Natural killer cell treated with Interleukin-12 subunit alpha and Interleukin-12 subunit beta and Interleukin-15 and Interleukin-18, amount 100 ng/mL, for 72 hours (primary cell): Measurements from ENCODE around the gene DDIT4. TPM values are rescaled to one million over a fixed set of nuclear protein-coding genes. Genes with fewer than 3 reads are reported as not detected.

Experiments used
- ATAC-seq, 2 donors: fragments of 150-1000 bp; cut with Tn5 transposase in 1 of 2; sonication (Bioruptor Pico), chemical (Tn5 transposase) in 1 of 2; 2 replicates each; pipeline ENCODE4 v1.10.0; 2021
- DNase-seq: peaks from one replicate; pipeline ENCODE4 v3.0.0; 2022; ENCODE audit warnings: low spot score
- H3K27ac Mint-ChIP-seq, 2 donors: 1 replicate in 1 of 2; 2 replicates in 1 of 2; pipeline ENCODE4 v1.8.0; 2022; ENCODE audit warnings: mixed read lengths in 2 of 2, mild to moderate bottlenecking in 1 of 2, moderate library complexity in 1 of 2
- H3K27me3 Mint-ChIP-seq, 2 donors: 1 replicate in 1 of 2; 2 replicates in 1 of 2; pipeline ENCODE4 v1.8.0; 2022; ENCODE audit warnings: mixed read lengths in 2 of 2
- H3K36me3 Mint-ChIP-seq: one replicate; pipeline ENCODE4 v1.8.0; 2022; ENCODE audit warnings: mixed read lengths
- H3K4me1 Mint-ChIP-seq, 2 donors: 1 replicate in 1 of 2; 2 replicates in 1 of 2; pipeline ENCODE4 v1.8.0; 2022; ENCODE audit warnings: low read depth in 2 of 2, mixed read lengths in 2 of 2, mild to moderate bottlenecking in 1 of 2
- H3K4me3 Mint-ChIP-seq: one replicate; pipeline ENCODE4 v1.8.0; 2022; ENCODE audit warnings: mixed read lengths
- H3K9me3 Mint-ChIP-seq: 2 replicates; pipeline ENCODE4 v1.8.0; 2022; ENCODE audit warnings: mixed read lengths
- total RNA-seq, 2 donors: library from RNA; stranded (reverse); gene quantifications; one replicate each; pipeline ENCODE4 v1.2.3, GENCODE V29; 2022

DDIT4 gene
- total RNA-seq, 2 donors from 2014 or later, result 189 to 207 TPM

DNA sequence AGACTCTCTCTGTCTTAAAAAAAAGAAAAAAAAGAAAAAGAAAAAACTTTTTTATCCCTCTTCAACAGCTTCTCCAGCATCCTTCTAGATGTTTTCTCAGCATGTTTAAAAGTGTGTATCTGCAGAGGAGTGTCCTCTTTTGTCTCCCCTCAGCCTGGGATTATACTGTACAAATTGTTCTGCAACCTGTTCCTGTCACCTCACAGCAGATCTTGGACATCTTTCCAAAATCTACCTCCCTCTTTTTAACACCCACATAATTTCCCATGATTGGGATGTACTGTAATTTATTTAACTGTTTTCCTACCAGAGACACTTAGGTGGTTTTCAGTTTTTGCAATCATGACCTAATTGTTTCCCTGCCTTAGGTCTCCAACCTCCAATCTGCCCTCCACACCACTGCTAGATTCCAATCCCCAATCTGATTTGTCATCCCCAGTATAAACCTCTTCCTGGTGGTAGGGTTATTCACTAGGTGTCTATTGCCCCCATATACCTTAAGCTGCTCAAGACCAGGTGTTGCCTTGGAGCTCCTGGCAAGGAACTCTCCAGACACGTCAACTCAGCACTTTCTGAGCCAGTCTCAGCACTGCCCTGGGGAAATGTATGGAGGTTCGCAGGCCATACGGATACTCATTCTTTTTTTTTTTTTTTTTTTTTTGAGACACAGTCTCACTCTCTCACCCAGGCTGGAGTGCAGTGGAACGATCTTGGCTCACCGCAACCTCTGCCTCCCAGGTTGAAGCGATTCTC, 17.6 kb upstream of the DDIT4 start:
- H3K27me3 Mint-ChIP-seq, result no peaks in the 10 kb centered on the region
- peak overlapping the region; percentile 43 for H3K4me3 Mint-ChIP-seq
- no peaks in the 10 kb centered on the region for H3K9me3 Mint-ChIP-seq
- ATAC-seq, result no peak
- peak overlapping the region; percentile 86 to 94 for H3K27ac Mint-ChIP-seq
- no peaks in the 10 kb centered on the region for H3K36me3 Mint-ChIP-seq
- H3K4me1 Mint-ChIP-seq, result peaks cover 68 to 72% of the 10 kb centered on the region in 2 donors
- DNase-seq, result peak; percentile 50

- Mint-ChIP-seq H3K4me3 (peak overlapping the region; percentile 82), H3K4me1 (peaks cover 69 to 72% of the 10 kb centered on the region in 2 donors), H3K36me3 (no peaks in the 10 kb centered on the region), H3K27me3 (no peaks in the 10 kb centered on the region), H3K27ac (peak overlapping the region; percentile 86 to 94), H3K9me3 (no peaks in the 10 kb centered on the region)
- ATAC-seq (no peak), DNase-seq (peak; percentile 67)
Observed at GRCh38 chr10:72257051-72257892, 16.5 kb upstream of the DDIT4 start.

DNA sequence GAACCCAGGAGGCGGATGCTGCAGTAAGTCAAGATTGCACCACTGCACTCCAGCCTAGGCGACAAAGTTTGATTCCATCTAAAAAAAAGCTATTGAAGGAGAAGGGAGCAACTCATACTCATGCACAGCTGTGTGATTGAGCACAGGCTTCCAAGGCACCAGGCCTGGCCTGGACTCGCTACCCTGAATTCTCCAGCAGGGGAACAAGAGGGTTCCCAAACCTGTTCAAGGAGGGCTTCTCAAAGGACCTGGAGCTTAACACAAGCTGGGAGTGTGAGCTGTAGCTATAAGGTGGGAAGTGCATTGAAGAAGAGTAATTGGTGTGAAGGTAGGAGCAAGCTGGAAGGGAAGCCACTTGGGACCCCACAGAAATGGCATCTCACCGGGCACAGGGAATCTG, 15.1 kb upstream of the DDIT4 start:
- no peak for ATAC-seq
- Mint-ChIP-seq H3K4me3 (peak overlapping the region; percentile 53), H3K36me3 (no peaks in the 10 kb centered on the region), H3K27ac (peak overlapping the region; percentile 96 to 99), H3K9me3 (no peaks in the 10 kb centered on the region), H3K4me1 (peaks cover 59 to 62% of the 10 kb centered on the region in 2 donors), H3K27me3 (no peaks in the 10 kb centered on the region)
- no peak for DNase-seq

- no peak for ATAC-seq
- peak overlapping the region; percentile 96 to 99 for H3K27ac Mint-ChIP-seq
- no peak for DNase-seq
- H3K27me3 Mint-ChIP-seq, result no peaks in the 10 kb centered on the region
- H3K9me3 Mint-ChIP-seq, result no peaks in the 10 kb centered on the region
- peak overlapping the region; percentile 83 for H3K4me3 Mint-ChIP-seq
- H3K4me1 Mint-ChIP-seq, result peaks cover 61 to 64% of the 10 kb centered on the region in 2 donors
- H3K36me3 Mint-ChIP-seq, result no peaks in the 10 kb centered on the region
Observed at GRCh38 chr10:72259491-72260238, 14.1 kb upstream of the DDIT4 start.

DNA sequence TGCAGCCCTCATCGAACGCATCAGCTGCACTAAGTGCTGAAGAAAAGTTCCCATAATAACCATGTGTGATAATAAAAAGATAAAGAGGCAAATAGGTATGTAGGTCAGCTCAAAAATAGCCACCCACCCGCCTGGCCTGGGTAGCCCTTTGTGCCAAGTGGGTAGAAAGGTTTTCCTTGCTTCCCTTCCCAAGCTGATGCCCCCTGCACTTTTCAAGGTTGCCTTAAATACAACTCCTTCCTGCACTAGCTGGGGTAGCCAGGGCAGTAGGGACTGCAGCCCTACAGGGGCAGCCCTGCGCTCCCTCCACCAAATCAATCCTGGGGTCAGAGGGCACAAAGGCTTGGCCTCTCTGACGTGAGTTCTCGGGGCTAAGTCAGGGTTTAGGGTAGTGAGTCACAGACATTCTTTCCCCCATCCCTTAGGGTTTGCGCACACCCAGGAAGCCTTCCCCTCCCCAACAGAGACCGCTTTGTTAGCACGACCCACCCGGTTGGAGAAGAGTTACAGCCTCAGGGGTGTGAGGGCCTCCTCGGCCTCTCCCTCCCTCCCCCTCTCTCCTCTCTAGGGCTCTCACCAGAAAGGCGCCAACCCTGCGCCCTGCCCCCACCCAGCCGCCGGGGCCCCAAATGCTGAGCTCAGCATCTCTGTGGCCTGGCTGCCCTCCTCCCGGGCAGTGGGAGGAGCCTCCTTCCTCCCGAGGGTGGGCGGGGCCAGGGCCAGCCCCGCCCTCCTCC, 13.3 kb upstream of the DDIT4 start:
- H3K4me1 Mint-ChIP-seq, result peaks cover 57% of the 10 kb centered on the region in 2 donors
- ATAC-seq (peak; percentile 87 to 89), DNase-seq (peak; percentile 94)
- no peaks in the 10 kb centered on the region for H3K36me3 Mint-ChIP-seq
- no peaks in the 10 kb centered on the region for H3K27me3 Mint-ChIP-seq
- peak overlapping the region; percentile 96 to 99 for H3K27ac Mint-ChIP-seq
- peak overlapping the region; percentile 83 for H3K4me3 Mint-ChIP-seq
- H3K9me3 Mint-ChIP-seq, result no peaks in the 10 kb centered on the region

DNA sequence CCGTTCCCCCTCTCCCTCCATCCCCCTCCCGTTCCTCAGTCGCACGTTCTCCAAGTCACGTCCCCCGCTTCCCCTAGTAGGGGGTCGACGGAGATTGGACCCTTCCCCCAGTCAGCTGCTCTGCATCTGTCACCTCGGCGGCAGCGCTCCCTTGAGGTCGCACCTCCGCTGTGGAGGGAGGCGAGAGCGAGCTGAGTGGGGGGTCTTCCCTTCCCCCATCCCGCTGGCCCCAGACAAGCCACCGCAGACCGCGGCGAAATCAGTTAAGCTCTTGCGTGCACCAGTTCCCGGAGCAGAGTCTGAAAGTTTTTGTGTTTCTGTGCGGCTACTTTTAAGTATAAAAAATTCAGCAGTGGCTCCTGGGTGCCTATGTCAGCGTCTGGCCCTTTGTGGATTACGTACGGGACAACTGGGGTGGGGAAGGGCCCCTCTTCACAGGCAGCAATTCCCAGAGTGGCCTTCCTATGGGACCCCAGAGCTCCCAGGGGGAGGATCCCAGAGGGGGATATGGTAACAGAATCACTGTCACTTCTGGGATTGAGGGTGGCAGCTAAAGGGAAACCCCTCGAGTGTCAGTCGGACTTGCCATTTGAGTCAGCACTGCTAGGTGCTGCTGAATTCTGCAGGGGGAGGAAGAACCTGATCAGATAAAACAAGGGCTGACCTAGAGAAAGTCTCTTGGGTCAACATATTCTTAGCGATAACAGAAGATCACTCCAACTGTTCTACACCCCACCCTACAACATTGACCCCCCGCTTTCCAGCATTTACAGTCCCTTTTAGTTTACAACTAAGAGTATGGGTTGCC, 12.5 kb upstream of the DDIT4 start:
- H3K27me3 Mint-ChIP-seq, result no peaks in the 10 kb centered on the region
- DNase-seq (peak; percentile 92), ATAC-seq (peak; percentile 73 to 80)
- no peaks in the 10 kb centered on the region for H3K36me3 Mint-ChIP-seq
- H3K9me3 Mint-ChIP-seq, result no peaks in the 10 kb centered on the region
- peak overlapping the region; percentile 96 to 99 for H3K27ac Mint-ChIP-seq
- H3K4me1 Mint-ChIP-seq, result peaks cover 52% of the 10 kb centered on the region in 2 donors
- H3K4me3 Mint-ChIP-seq, result peak overlapping the region; percentile 83

DNA sequence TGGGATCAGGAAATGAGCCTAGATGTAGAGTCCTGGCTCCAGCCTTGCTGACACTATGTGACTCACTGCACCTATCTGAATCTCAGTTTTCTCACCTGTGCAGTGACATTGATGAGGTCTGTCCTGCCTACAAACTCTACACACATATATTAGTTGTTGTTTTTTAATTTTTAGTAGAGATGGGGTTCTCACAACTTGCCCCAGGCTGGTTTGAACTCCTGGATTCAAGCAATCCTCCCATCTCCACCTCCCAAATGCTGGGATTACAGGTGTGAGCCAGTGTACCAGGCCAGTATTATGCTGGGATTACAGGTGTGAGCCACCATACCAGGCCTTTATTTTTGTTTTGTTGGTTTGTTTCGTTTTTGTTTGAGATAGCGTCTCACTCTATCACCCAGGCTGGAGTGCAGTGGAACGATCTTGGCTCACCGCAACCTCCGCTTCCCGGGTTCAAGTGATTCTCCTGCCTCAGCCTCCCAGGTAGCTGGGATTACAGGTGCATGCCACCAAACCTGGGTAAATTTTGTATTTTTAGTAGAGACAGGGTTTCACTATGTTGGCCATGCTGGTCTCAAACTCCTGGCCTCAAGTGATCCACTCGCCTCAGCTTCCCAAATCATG, 11.8 kb upstream of the DDIT4 start:
- ATAC-seq, result peak; percentile 2 to 18
- peak overlapping the region; percentile 83 for H3K4me3 Mint-ChIP-seq
- H3K36me3 Mint-ChIP-seq, result no peaks in the 10 kb centered on the region
- DNase-seq, result no peak
- no peaks in the 10 kb centered on the region for H3K27me3 Mint-ChIP-seq
- H3K4me1 Mint-ChIP-seq, result peaks cover 46 to 47% of the 10 kb centered on the region in 2 donors
- peak overlapping the region; percentile 96 to 99 for H3K27ac Mint-ChIP-seq
- no peaks in the 10 kb centered on the region for H3K9me3 Mint-ChIP-seq

DNA sequence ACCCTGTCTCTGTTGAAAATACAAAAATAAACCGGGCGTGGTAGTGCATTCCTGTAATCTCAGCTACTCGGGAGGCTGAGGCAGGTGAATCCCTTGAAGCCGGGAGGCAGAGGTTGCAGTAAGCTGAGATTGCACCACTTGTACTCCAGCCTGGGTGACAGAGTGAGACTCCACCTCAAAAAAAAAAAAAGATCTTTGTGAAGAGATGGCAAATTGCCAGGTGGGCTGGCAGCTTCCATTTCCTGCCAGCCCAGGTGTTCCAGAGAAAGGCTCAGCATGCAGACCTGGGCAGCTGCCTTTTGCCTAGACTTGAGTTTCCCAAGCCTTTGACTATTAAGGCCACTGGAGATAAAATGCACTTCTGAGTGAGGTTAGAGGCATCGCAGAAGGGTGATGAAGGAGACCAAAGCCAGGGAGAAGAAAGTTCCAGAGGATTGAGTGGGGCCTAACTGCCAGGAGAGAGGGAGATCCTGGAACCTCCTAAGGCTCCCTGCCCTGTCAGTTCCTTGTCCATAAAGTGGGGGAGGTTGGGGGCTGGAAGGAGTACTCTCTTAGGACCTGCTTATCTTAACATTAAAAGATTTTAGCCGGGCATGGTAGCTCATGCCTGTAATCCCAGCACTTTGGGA, 10.0 kb upstream of the DDIT4 start:
- Mint-ChIP-seq H3K27me3 (no peaks in the 10 kb centered on the region), H3K36me3 (no peaks in the 10 kb centered on the region), H3K4me1 (peaks cover 35 to 37% of the 10 kb centered on the region in 2 donors), H3K9me3 (no peaks in the 10 kb centered on the region), H3K4me3 (no peak overlapping the region), H3K27ac (peak overlapping the region; percentile 43 to 69)
- no peak for DNase-seq
- ATAC-seq, result no peak

GRCh38 chr10:72264536-72264935, 9.2 kb upstream of the DDIT4 start:
- no peaks in the 10 kb centered on the region for H3K36me3 Mint-ChIP-seq
- peak overlapping the region in 1 of 2 donors; percentile 69 for H3K27ac Mint-ChIP-seq
- peaks cover 29 to 32% of the 10 kb centered on the region in 2 donors for H3K4me1 Mint-ChIP-seq
- no peaks in the 10 kb centered on the region for H3K9me3 Mint-ChIP-seq
- no peaks in the 10 kb centered on the region for H3K27me3 Mint-ChIP-seq
- ATAC-seq, result no peak
- DNase-seq, result no peak
- H3K4me3 Mint-ChIP-seq, result no peak overlapping the region

DNA sequence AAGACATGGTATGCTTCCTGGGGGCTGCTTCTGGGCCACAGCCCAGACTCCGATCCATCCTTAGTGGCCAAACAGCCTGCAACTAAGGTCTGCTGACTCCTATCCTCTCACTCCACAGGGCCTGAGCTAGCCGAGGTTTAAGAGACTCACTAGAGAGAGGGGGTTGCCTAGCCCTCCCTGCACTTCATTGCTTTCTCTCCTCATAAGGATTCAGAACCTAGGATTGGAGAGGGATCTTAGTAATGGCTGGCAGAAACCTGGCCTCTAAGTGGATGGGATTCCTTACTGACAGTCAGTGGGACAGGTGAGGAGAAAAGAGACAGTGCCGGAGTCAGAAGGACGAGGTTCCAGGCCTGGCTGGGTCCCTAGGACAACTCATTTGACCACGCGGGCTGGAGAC, 8.2 kb upstream of the DDIT4 start:
- no peak for ATAC-seq
- peak overlapping the region in 1 of 2 donors; percentile 37 for H3K27ac Mint-ChIP-seq
- H3K36me3 Mint-ChIP-seq, result no peaks in the 10 kb centered on the region
- no peak for DNase-seq
- H3K4me1 Mint-ChIP-seq, result peaks cover 24 to 26% of the 10 kb centered on the region in 2 donors
- no peaks in the 10 kb centered on the region for H3K27me3 Mint-ChIP-seq
- H3K4me3 Mint-ChIP-seq, result no peak overlapping the region
- H3K9me3 Mint-ChIP-seq, result no peaks in the 10 kb centered on the region

DNA sequence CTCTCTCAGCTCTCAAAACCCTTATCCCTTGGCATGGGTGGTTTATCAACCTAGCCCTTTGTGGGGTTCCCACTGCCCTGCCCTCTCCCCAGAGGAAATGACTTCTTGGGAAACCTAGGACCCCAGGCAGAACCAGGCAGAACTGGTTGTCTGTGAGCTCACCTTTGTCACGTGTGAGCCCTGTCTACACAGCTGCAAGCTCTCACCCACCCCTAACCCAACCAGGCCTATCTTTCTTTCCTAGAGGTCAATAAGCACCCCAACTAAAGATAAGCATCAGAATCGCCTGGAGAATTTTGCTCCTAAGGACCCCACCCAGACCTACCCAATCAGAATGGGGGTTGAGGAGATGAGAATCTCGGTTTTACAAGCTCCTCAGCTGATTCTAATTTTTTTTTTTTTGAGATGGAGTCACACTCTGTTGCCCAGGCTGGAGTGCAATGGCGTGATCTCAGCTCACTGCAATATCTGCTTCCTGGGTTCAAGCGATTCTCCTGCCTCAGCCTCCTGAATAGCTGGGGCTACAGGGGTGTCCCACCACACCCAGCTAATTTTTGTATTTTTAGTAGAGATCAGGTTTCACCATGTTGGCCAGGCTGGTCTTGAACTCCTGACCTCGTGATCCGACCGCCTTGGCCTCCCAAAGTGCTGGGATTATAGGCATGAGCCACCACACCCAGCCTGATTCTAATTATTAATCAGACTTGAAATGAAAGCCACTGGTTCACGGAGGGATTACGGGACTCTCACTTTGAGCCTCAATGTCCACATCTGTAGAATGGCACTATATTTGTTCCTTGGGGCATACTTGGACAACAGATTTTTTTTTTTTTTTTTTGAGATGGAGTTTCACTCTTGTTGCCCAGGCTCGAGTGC, 7.5 kb upstream of the DDIT4 start:
- H3K9me3 Mint-ChIP-seq, result no peaks in the 10 kb centered on the region
- H3K27ac Mint-ChIP-seq, result peak overlapping the region in 1 of 2 donors; percentile 37
- H3K4me3 Mint-ChIP-seq, result no peak overlapping the region
- ATAC-seq, result no peak
- H3K4me1 Mint-ChIP-seq, result peaks cover 19 to 27% of the 10 kb centered on the region in 2 donors
- DNase-seq, result no peak
- no peaks in the 10 kb centered on the region for H3K27me3 Mint-ChIP-seq
- H3K36me3 Mint-ChIP-seq, result no peaks in the 10 kb centered on the region
